GM19238 (cell line): ENCODE data around the gene ADARB2.
"Not testable (repeated sequence)": the region's sequence is repeated elsewhere in the genome, so short reads cannot be mapped to it uniquely, and the experiment has no call there.

Source experiments
- DNase-seq: peaks from one replicate; pipeline ENCODE4 v3.0.0; 2011; ENCODE audit warnings: low spot score; ENCODE audit not compliant: insufficient read length

ADARB2 gene

GRCh38 chr10:1737222-1738061, at the start of gene ADARB2:
Gene ADARB2 (minus strand): TSS chr10:1737525.
- DNase-seq: peak; percentile 56

GRCh38 chr10:1785835-1786234, 48.5 kb upstream of the ADARB2 start:
- no peak for DNase-seq

- DNase-seq: no peak
These were observed 45.5 kb upstream of the ADARB2 start for GRCh38 chr10:1782841-1783240.

- no peak for DNase-seq
These were observed 42.5 kb upstream of the ADARB2 start for GRCh38 chr10:1779796-1780195.

GRCh38 chr10:1778375-1778969, 41.1 kb upstream of the ADARB2 start:
- DNase-seq: no peak

GRCh38 chr10:1776127-1776662, 38.9 kb upstream of the ADARB2 start:
- DNase-seq: no peak

- DNase-seq: no peak
These were observed 37.5 kb upstream of the ADARB2 start for GRCh38 chr10:1774796-1775195.

- DNase-seq: not testable (repeated sequence)
These were observed 35.9 kb upstream of the ADARB2 start for GRCh38 chr10:1773204-1773603.

GRCh38 chr10:1766049-1766448, 28.7 kb upstream of the ADARB2 start:
- no peak for DNase-seq

- no peak for DNase-seq
These were observed 24.8 kb upstream of the ADARB2 start for GRCh38 chr10:1762076-1762475.

- DNase-seq: no peak
These were observed 17.3 kb upstream of the ADARB2 start for GRCh38 chr10:1754506-1755153.

- DNase-seq: no peak
These were observed 14.8 kb upstream of the ADARB2 start for GRCh38 chr10:1752153-1752552.

- DNase-seq: no peak
These were observed 10.3 kb upstream of the ADARB2 start for GRCh38 chr10:1747590-1748157.

GRCh38 chr10:1746796-1747195, 9.5 kb upstream of the ADARB2 start:
- no peak for DNase-seq

- DNase-seq: no peak
These were observed 8.6 kb upstream of the ADARB2 start for GRCh38 chr10:1745780-1746456.

GRCh38 chr10:1744524-1744923, 7.2 kb upstream of the ADARB2 start:
- DNase-seq: no peak

GRCh38 chr10:1743141-1743540, 5.8 kb upstream of the ADARB2 start:
- DNase-seq: no peak

- DNase-seq: no peak
These were observed 4.1 kb upstream of the ADARB2 start for GRCh38 chr10:1741450-1741849.

GRCh38 chr10:1739751-1740150, 2.4 kb upstream of the ADARB2 start:
- DNase-seq: no peak

- DNase-seq: peak; percentile 37
These were observed 1.6 kb upstream of the ADARB2 start for GRCh38 chr10:1738950-1739349.

- DNase-seq: no peak
These were observed 428 bp downstream of the ADARB2 start for GRCh38 chr10:1736972-1737221.
